Stomach (tissue), 19 donors: ENCODE measurements around the gene DLG5. TPM values are rescaled to one million over a fixed set of nuclear protein-coding genes. Genes with fewer than 3 reads are reported as not detected.

Experiments
- DNase-seq, 2 donors: peaks; one replicate each; pipeline versions ENCODE4 v3.0.0 to v3.0.0-alpha.2; 2013 to 2019
- H3K27ac ChIP-seq, 5 donors: fragments of 200-600 bp in 4 of 5; sonication (generic) in 4 of 5; one replicate each; pipeline ENCODE4 v1.5.1; 2013 to 2019; ENCODE audit warnings: mild to moderate bottlenecking in 1 of 5, moderate library complexity in 1 of 5
- H3K27me3 ChIP-seq, 3 donors: fragments of 200-600 bp; sonication (generic); one replicate each; pipeline ENCODE4 v1.5.1; 2017 to 2019; ENCODE audit warnings: mixed run types in 1 of 3
- H3K36me3 ChIP-seq, 4 donors: fragments of 200-600 bp; sonication (generic); 1 replicate in 3 of 4; 2 replicates in 1 of 4; pipeline ENCODE4 v1.5.1; 2016 to 2019
- H3K4me1 ChIP-seq, 4 donors: fragments of 200-600 bp; sonication (generic); one replicate each; pipeline ENCODE4 v1.5.1; 2016 to 2019
- H3K4me3 ChIP-seq, 4 donors: fragments of 200-600 bp; sonication (generic) in 3 of 4; one replicate each; pipeline ENCODE4 v1.5.1; 2016 to 2019; ENCODE audit warnings: mild to moderate bottlenecking in 1 of 4
- H3K9me3 ChIP-seq, 4 donors: fragments of 200-600 bp; sonication (generic); one replicate each; pipeline ENCODE4 v1.5.1; 2016 to 2019
- EP300 ChIP-seq: sonication (generic); formaldehyde crosslinking; IDR thresholded peaks from one replicate; pipeline ENCODE4 v1.6.1; 2017; ENCODE audit warnings: antibody characterized with exemption
- POLR2A ChIP-seq, 4 donors: fragments of 450-650 bp; IDR thresholded peaks; one replicate each; pipeline ENCODE4 v1.6.1; 2016; ENCODE audit warnings: antibody characterized with exemption in 4 of 4, control low read depth in 2 of 4, mild to moderate bottlenecking in 1 of 4, moderate library complexity in 1 of 4
- POLR2AphosphoS5 ChIP-seq, 3 donors: sonication (generic); formaldehyde crosslinking; IDR thresholded peaks; one replicate each; pipeline ENCODE4 v1.6.1; 2016; ENCODE audit warnings: antibody characterized with exemption in 3 of 3
- WGBS, 5 donors: extraction: QIAGEN DNeasy Blood & Tissue Kit in 3 of 5; methylation state at CpG; one replicate each; pipeline versions ENCODE4 v1.1.5 to v1.1.7; 2013 to 2018; 5-methylcytosine and 5-hydroxymethylcytosine counted together
- intact Hi-C: fragments of 100-400 bp; cut with DNase I; formaldehyde crosslinking; loops from one replicate; pipeline ENCODE4 v1.15.1; 2023; ENCODE audit warnings: low total_unique reads
- long read RNA-seq, 10 donors: transcript quantifications; one replicate each; lab custom pipeline, GENCODE V29; 2026
- polyA plus RNA-seq, 3 donors: library from polyadenylated mRNA; stranded (reverse); fragments of 200-250 nt; gene quantifications; one replicate each; pipeline ENCODE4 v1.2.3, GENCODE V29; 2013
- total RNA-seq, 5 donors: library from RNA; depleted of rRNA; stranded (reverse); fragments of >200 nt; gene quantifications; one replicate each; pipeline versions ENCODE4 v1.1.0 to v1.2.3, GENCODE V29; 2014 to 2016
- TF ChIP-seq, protein P1 (sequence below), 7 experiments: fragments of 450-650 bp in 4 of 7; fragments of 200-600 bp in 3 of 7; sonication (generic) in 3 of 7; IDR thresholded peaks; one replicate each; pipeline ENCODE4 v1.5.1; 2016 to 2019; ENCODE audit warnings: antibody characterized with exemption in 7 of 7, control low read depth in 2 of 7, mild to moderate bottlenecking in 1 of 7
- donor health status: healthy with polysubstance abuse.
- donor health status: Bipolar disorder and iron deficiency.
- donor health status: healthy.

DLG5 gene, protein sequence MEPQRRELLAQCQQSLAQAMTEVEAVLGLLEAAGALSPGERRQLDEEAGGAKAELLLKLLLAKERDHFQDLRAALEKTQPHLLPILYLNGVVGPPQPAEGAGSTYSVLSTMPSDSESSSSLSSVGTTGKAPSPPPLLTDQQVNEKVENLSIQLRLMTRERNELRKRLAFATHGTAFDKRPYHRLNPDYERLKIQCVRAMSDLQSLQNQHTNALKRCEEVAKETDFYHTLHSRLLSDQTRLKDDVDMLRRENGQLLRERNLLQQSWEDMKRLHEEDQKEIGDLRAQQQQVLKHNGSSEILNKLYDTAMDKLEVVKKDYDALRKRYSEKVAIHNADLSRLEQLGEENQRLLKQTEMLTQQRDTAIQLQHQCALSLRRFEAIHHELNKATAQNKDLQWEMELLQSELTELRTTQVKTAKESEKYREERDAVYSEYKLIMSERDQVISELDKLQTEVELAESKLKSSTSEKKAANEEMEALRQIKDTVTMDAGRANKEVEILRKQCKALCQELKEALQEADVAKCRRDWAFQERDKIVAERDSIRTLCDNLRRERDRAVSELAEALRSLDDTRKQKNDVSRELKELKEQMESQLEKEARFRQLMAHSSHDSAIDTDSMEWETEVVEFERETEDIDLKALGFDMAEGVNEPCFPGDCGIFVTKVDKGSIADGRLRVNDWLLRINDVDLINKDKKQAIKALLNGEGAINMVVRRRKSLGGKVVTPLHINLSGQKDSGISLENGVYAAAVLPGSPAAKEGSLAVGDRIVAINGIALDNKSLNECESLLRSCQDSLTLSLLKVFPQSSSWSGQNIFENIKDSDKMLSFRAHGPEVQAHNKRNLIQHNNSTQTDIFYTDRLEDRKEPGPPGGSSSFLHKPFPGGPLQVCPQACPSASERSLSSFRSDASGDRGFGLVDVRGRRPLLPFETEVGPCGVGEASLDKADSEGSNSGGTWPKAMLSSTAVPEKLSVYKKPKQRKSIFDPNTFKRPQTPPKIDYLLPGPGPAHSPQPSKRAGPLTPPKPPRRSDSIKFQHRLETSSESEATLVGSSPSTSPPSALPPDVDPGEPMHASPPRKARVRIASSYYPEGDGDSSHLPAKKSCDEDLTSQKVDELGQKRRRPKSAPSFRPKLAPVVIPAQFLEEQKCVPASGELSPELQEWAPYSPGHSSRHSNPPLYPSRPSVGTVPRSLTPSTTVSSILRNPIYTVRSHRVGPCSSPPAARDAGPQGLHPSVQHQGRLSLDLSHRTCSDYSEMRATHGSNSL (N-terminal part only)
- total RNA-seq (100 to 1,000 TPM in 1 of 5 donors, 10 to 100 TPM in 4; 32.3 to 134 (median 44.8) TPM), polyA plus RNA-seq (10 to 100 TPM in 2 of 3 donors, 1 to 10 TPM in 1; 9.2 to 21.8 (median 11.5) TPM)
- long read RNA-seq, donor 1, partial matches to known transcripts = 0 of 1 reads
- long read RNA-seq, donor 1, other reads (novel, unspliced or antisense) = 0 of 1 reads
- long read RNA-seq, donor 2, partial matches to known transcripts = 5 of 5 reads
- long read RNA-seq, donor 2, other reads (novel, unspliced or antisense) = 0 of 5 reads
- long read RNA-seq, donor 3 = 0 reads
- long read RNA-seq, donor 4 = 0 reads
- long read RNA-seq, donor 5, partial matches to known transcripts = 3,623 of 4,957 reads
- long read RNA-seq, donor 5, other reads (novel, unspliced or antisense) = 1,334 of 4,957 reads
- long read RNA-seq, donor 6, partial matches to known transcripts = 9 of 10 reads
- long read RNA-seq, donor 6, other reads (novel, unspliced or antisense) = 0 of 10 reads
- long read RNA-seq, donor 7, partial matches to known transcripts = 0 of 1 reads
- long read RNA-seq, donor 7, other reads (novel, unspliced or antisense) = 0 of 1 reads
- long read RNA-seq, donor 8, partial matches to known transcripts = 5,151 of 5,810 reads
- long read RNA-seq, donor 8, other reads (novel, unspliced or antisense) = 658 of 5,810 reads
- long read RNA-seq, donor 9, partial matches to known transcripts = 0 of 1 reads
- long read RNA-seq, donor 9, other reads (novel, unspliced or antisense) = 0 of 1 reads
- long read RNA-seq, donor 10 = 0 reads

DNA sequence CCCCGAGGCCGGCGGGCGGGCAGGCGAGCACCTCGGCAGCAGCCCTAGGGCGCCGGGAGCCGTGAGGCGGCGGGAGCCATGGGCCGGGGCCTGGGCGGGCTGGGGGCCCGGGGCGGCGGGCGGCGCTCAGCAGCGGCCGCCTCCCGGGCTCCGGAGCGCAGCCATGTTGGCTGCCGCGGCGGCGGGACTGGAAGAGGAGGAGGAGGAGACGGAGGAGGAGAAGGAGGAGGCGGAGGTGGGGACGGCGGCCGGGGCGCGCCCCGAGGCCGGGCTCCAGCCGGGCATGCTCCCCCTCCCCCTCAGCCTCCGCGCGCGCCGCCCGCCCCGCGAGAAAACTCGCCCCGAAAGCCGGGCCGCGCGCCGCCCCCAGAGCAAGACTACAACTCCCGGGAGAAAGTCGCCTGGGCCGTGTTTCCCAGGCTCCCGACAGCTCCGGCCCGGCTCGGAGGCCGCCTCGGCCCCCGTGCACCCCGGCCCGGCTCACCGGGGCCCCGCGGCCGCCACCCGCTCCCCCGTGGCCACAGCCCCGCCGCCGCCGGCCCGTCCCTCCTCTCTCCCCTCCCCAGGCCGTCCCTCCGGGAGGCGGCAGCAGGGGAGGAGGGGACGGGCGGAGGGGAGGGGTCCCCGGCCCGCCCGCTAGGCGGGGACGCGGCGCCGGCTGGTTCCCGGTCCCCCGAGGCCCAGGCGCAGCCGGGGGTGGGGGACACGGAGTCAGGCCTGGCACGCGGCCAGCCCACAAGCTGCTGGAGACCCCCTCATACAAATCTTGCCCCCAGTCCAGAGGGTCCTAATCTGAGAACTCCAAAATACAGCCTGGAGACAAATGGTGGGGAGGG, at the start of gene DLG5:
Gene DLG5, minus strand, starts transcription at position 190 of the 836 bp plus-strand sequence. CDS start 235 bp downstream, outside the sequence.
- Histone ChIP-seq H3K4me3 (peak within 1 kb of the TSS; percentile 63 to 82 (median 75)), H3K4me1 (peaks cover 13 to 50% (median 36%) of the 10 kb centered on the region in 4 donors), H3K27ac (peak within 1 kb of the TSS; percentile 66 to 92 (median 83)), H3K9me3 (no peaks in the 10 kb centered on the region), H3K36me3 (no peaks in the 10 kb centered on the region), H3K27me3 (peaks cover 0 to 30% (median 0%) of the 10 kb centered on the region in 3 donors)
- intact Hi-C loops = loop anchor here (10.0 kb wide), 1 partner anchor 82 kb away; no protein-coding TSS in a partner anchor
- TF ChIP-seq EP300 (no peak), POLR2AphosphoS5 (IDR thresholded peaks at IDR 0.05) (peak in 1 of 3 donors; percentile 47), POLR2A (IDR thresholded peaks at IDR 0.05) (no peak)
- TF ChIP-seq, protein P1, sequence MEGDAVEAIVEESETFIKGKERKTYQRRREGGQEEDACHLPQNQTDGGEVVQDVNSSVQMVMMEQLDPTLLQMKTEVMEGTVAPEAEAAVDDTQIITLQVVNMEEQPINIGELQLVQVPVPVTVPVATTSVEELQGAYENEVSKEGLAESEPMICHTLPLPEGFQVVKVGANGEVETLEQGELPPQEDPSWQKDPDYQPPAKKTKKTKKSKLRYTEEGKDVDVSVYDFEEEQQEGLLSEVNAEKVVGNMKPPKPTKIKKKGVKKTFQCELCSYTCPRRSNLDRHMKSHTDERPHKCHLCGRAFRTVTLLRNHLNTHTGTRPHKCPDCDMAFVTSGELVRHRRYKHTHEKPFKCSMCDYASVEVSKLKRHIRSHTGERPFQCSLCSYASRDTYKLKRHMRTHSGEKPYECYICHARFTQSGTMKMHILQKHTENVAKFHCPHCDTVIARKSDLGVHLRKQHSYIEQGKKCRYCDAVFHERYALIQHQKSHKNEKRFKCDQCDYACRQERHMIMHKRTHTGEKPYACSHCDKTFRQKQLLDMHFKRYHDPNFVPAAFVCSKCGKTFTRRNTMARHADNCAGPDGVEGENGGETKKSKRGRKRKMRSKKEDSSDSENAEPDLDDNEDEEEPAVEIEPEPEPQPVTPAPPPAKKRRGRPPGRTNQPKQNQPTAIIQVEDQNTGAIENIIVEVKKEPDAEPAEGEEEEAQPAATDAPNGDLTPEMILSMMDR (IDR thresholded peaks at IDR 0.05) = no peak
- DNase-seq = peak; percentile 67 to 88
- WGBS, 5 donors = 1 to 2% (median 1%) methylated on average over 9 to 77 of the region's 95 CpGs

- DNase-seq = no peak
- intact Hi-C loops = no loop called here
- Histone ChIP-seq H3K4me1 (peaks cover 5 to 36% (median 17%) of the 10 kb centered on the region in 4 donors), H3K36me3 (peaks cover 38 to 53% (median 44%) of the 10 kb centered on the region in 4 donors), H3K4me3 (no peak overlapping the region), H3K27ac (peak overlapping the region in 1 of 5 donors; percentile 89), H3K9me3 (no peaks in the 10 kb centered on the region), H3K27me3 (no peaks in the 10 kb centered on the region)
- 84 to 90% (median 87%) methylated on average over 9 of the region's 9 CpGs for WGBS, 5 donors
- TF ChIP-seq POLR2AphosphoS5 (IDR thresholded peaks at IDR 0.05) (no peak), POLR2A (IDR thresholded peaks at IDR 0.05) (no peak), EP300 (no peak)
- TF ChIP-seq, protein P1 (IDR thresholded peaks at IDR 0.05) = no peak
Observed at GRCh38 chr10:77975086-77975666, 48.6 kb upstream of the DLG5 start.
